ENCODE results near the gene CCS.
"Not testable (repeated sequence)": the region's sequence is repeated elsewhere in the genome, so short reads cannot be mapped to it uniquely, and the experiment has no call there.

CCS gene, protein sequence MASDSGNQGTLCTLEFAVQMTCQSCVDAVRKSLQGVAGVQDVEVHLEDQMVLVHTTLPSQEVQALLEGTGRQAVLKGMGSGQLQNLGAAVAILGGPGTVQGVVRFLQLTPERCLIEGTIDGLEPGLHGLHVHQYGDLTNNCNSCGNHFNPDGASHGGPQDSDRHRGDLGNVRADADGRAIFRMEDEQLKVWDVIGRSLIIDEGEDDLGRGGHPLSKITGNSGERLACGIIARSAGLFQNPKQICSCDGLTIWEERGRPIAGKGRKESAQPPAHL

DNA sequence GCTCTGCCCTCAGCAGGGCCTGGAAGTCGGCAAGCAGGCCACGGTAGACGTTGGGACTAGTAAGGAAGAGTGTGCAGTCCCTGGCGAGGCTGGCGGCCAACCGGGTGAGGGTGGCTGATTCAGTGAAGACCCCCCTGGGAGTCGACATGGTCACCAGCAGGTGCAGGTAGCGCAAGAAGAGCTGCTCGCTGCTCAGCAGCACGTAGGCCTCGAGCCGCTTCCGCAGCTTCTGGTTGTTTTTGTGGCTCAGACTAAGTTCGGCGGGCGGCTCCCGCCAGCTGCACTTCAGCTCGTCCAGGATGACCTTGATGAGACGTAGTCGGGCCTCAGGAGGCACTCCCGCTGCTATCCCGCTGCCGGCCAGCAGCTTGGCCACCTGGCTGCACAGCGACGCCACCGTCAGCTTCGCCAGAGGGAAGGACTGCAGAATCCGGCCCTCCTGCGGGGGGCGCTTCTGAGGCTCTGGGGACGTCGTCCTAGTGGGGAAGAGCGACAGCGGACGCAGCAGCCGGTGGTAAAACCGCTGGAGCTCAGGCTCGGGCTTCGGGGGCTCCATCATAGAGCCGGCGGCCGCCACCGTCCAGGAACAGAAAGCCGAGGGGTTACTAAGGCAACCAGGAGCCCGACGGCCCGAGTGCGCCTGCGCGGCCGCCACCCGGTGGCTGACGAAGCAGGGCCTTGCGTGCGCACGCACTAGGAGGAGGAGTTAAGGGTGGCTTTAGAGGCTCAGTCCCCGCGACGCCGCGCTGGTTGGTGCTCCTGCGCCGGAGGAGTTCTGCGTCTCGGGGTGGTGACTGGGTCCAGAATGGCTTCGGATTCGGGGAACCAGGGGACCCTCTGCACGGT, at the start of gene CCS, which contains the start of gene CCDC87:
Gene CCS (plus strand): TSS at position 729 of the 846 bp plus-strand sequence. CDS start 77 bp downstream, at position 806.
Gene CCDC87 (minus strand): TSS at position 607 of the 846 bp plus-strand sequence. CDS start 48 bp downstream, at position 559.
- peak; percentile 99 for DNase-seq

GRCh38 chr11:66543263-66544107, 49.5 kb upstream of the CCS start:
- DNase-seq, result peak; percentile 37

DNA sequence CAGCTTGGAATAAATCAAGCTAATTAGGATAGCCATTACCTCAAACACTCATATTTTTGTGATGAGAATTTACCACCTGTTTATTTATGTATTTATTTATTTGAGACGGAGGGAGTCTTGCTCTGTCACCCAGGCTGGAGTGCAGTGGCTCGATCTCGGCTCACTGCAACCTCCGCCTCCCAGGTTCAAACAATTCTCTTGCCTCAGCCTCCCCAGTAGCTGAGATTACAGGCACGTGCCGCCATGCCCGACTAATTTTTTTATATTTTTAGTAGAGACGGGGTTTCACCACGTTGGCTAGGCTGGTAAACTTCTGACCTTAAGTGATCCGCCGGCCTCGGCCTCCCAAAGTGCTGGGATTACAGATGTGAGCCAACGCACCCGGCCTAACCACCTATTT, 48.0 kb upstream of the CCS start:
- not testable (repeated sequence) for DNase-seq

DNA sequence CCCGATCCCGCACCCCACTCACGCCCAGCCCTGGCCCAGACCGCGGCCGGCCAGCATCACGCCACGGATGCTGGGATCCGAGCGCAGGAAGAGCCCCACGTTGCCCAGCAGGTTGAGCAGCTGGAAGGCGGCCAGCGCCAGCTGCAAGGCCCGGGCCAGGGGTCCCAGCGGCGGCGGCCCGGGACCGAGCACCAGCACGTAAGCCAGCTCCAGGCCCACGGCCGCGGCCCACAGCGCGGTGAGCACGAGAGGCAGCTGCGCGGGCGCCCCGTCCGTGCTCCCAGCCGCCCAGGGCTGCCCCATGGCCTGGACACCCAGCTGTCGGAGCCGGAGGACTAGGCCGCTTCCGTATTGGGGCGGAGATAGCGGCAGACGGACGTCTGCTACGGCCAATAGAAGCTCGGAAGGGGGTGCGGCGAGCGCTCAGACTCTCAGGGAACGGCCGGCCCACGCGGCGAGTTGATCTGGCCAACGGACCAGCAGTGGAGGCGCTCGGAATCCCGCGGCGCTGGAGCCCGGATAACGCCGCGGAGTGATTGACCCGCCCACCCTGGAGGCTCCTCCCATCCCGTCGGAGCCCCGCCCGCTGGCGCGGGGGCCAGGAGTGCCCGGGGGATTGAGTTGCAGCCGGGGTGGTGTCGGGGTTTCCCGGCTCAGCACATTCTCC, 47.2 kb upstream of the CCS start, which contains the start of gene ZDHHC24:
Gene ZDHHC24 (minus strand): TSS at position 348 of the 667 bp plus-strand sequence. CDS start 45 bp downstream, at position 303.
- DNase-seq, result peak; percentile 85

DNA sequence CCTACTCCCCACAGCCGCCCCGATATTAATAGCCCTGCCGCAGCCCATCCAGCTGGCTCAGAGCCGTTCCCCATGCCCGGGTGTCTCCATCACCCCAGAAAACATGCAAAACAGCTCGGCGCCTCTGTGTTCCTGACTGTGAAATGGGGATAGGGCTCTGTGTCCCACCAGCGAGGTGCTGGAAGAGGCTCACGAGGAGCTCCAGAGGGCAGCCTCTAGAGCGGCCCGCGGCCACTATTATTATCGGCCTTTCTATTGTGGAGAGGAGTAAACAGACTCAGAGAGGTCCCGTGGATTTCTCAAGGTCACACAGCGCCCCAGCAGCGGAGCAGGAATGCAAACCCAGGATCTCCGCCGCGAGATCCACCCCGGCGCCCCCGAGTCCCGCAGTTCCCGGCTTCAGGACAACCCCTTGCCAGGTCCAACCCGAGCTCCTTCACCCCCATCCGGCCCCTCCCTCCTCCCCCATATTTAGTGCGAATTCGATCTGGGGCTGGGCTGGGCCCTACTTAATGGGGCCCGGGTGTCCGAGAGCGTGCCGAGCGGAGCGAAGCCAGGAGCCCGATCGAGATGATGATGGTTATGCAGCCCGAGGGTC, 46.5 kb upstream of the CCS start, which contains the start of gene ACTN3:
Gene ACTN3 (plus strand): TSS at position 536 of the 598 bp plus-strand sequence. CDS start 35 bp downstream, at position 571.
- no peak for DNase-seq

DNA sequence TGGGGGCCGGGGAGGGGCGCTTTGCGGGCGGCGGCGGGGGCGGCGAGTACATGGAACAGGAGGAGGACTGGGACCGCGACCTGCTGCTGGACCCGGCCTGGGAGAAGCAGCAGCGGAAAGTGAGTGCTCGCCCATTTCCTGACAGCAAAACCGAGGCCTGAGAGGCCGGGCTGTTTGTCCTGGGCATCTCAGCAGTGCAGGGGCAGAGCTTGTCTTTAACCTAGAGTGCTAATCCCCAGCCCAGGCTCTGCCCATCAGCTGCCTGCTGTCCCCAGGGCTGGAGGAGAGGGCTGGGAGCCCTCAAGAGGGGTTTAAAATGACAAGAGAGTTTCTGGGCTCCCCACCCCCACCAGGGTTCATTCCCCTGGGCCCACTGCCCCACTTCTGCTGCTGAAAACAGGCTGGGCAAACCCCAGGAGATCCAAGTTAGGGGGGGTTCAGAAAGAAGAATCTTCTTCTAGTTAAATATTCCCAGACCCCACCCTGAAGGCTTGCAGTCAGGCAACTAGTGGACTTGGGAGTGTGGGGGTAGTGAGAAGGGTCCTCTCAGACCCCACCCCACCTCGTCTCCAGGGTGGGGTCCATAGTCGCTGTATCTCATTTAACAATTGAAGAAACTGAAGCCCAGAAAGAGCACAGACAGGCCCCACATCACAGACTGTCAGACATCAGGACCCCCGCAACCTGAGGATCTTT, 45.9 kb upstream of the CCS start:
- no peak for DNase-seq

DNA sequence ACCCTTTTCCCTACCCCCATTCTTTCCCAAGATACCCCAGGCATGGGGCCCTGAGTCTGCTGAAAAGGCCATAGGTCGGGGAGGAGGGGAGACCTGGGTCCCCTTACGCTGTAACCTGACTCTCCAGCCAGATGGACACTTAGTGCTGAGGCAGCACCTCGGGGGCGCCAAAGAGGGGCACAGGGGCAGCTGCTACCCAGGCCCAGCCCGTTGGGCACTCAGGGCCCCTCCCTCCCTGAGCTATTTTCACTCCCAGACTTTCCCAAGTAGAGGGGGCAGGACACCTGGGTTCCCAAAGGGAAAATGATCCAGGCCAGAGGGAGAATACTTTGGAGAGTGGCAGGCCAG, 45.3 kb upstream of the CCS start:
- DNase-seq, result no peak

- DNase-seq, result no peak
Observed at GRCh38 chr11:66548041-66548440, 44.9 kb upstream of the CCS start.

DNA sequence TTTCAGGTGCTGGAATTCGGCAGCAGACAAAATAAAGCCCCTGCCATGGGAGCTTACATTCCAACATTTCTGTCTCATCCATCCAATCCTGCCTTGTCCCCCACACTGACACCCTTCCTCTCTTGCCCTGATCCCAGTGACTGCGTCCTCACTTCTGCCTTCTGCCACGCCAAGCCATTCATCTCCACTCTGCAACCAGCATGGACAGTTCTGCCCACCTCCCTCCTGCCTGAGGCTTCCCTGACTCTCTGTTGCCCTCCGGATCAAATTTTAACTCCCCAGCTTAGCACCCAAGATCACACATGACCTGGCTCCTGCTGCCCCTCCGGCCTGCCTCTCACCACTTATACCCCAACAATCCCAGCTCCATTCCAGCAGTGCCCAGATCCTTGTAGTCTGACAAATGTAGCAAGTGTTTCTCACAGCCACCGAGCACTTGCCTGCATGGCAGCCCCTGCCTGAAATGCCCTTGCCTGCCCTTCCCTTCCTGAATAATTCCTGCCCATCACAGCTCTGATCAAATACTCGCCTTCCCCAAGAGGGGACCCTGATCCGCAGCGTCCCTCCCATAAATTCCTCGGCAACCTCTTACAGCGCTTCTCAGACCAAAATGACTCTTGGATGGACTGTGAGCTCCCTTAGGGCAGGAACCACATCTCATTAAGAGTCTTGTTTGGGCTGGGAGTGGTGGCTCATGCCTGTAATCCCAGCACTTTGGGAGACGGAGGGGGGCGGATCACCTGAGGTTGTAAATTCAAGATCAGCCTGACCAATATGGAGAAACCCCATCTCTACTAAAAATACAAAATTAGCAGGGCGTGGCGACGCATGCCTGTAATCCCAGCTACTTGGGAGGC, 44.0 kb upstream of the CCS start:
- DNase-seq, result no peak

DNA sequence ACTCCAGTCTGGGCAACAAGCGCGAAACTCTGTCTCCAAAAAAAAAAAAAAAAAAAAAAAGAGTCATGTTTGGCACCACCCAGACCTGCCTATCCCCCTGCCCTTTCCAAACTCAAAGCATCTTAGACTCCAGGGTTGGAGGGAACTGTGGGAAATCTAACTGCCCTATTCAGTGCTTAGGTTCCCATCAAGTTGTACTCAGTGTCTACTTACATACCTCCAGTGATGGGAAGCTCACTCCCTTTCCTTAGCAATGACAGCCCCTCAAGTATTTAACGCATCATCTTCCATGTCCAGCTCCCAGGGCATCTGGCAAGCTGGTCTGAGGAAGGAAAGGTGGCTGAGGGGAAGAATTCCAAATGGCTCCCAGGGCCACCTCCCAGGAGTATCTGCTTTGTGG, 43.3 kb upstream of the CCS start:
- DNase-seq, result no peak

GRCh38 chr11:66550887-66551286, 42.1 kb upstream of the CCS start:
- no peak for DNase-seq

- DNase-seq, result no peak
Observed at GRCh38 chr11:66554602-66555001, 38.4 kb upstream of the CCS start.

DNA sequence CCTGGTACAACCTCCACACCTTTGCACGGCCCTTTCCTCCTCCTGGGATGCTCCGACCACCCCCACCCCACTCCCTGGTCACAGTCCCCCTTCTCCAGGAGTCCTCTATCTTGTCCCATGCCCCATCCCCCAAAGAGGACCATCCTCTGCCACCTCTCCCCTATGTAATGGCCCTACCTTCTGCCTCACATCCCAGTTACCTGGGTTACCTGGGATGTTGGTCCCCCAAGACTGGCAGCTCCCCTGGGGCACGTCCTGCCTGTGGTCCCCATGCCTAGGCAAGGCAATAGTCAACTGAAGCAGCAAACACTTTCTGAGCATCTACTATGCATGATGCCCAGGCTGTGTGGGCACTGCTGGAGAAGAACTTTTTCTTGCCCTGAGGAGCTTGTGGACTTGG, 37.6 kb upstream of the CCS start:
- DNase-seq, result no peak

- DNase-seq, result no peak
Observed at GRCh38 chr11:66556086-66556485, 36.9 kb upstream of the CCS start.

DNA sequence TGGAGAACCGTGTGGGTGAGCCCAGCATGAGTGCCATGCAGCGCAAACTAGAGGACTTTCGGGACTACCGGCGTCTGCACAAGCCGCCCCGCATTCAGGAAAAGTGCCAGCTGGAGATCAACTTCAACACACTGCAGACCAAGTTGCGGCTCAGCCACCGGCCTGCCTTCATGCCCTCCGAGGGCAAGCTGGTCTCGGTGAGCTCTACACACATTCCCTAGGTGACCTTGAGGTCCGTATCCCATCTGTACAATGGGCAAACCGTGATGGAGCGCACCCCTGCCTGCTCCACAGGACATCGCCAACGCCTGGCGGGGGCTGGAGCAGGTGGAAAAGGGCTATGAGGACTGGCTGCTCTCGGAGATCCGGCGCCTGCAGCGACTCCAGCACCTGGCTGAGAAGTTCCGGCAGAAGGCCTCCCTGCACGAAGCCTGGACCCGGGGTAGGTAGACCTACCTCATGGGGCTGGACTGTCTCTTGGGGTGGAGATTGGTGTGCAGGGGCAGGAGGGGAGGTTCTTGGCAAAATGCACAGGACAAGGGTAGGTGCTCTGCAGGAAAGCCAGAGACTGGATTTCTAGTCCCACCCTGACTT, 35.2 kb upstream of the CCS start:
- no peak for DNase-seq

DNA sequence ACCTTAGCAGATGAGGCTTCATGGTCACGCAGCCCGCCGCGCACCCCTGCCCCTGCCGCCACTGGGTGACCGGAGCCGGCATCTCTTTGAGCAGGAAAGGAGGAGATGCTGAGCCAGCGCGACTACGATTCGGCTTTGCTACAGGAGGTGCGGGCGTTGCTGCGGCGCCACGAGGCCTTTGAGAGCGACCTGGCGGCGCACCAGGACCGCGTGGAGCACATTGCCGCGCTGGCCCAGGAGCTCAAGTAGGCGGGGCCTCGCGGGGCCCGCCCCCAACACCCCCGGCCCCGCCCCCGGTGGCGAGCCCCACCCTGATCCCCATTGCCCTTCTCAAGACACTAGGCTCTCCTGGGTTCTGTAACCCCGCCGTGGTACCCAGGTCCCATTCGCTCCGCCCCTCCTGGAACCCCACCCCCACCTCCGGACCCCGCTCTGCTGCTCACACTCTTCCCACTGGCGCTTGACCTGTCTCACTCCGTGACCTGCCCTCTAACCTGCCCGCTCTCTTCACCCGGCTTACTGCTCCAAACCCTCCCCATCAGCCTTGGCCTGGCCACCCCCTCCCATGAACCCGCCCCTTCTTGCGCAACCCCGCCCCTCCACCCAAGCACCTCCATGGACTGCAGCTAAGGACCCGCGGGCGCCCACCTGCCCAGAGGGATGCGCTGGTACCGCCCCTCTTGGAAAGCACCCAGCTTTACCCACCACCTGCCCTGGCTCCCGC, 33.7 kb upstream of the CCS start:
- peak; percentile 34 for DNase-seq

DNA sequence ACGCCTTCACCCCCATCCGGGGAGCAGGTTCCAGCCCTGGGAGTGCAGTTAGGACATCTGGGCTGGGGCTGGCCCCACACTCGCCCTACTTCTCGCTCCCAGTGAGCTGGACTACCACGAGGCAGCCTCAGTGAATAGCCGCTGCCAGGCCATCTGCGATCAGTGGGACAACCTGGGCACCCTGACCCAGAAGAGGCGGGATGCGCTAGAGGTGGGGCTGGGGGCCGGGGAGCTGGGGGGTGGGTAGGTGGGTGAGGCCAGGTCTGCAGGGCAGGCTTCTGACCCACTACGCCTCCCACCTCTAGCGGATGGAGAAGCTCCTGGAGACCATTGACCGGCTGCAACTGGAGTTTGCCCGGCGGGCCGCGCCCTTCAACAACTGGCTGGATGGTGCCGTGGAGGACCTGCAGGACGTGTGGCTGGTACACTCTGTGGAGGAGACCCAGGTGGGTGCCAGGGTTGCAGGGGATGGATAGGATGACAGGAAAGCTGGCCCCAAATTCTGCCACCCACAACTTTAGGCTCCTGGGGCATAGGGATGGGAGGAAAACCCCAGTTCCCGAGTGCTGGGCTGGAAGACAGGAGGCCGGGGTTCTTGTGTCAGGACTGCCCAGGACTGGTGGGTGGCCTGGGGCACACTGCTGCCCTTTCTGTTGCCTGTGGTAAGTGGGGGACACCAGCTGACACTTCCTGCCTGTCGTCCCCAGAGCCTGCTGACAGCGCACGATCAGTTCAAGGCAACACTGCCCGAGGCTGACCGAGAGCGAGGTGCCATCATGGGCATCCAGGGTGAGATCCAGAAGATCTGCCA, 32.9 kb upstream of the CCS start:
- no peak for DNase-seq
